Measurements from ENCODE around the gene FBXL5. TPM values are rescaled to one million over a fixed set of nuclear protein-coding genes. Genes with fewer than 3 reads are reported as not detected.

FBXL5 gene
- total and polyA plus RNA-seq, 9 of the 15 experiments (the other 6 are each of a cell fraction or from before 2014, with no cell fraction given): 6.0 to 35.2 (median 22.1) TPM

- ATAC-seq (no peak), FAIRE-seq (no peak), DNase-seq (ENCODE audit: extremely low read depth in 1 of 4, low spot score in 3 of 4) (no peak)
- Histone ChIP-seq H3K79me2 (ENCODE audit: control insufficient read depth, insufficient read depth, low read length) (peaks cover 11% of the 10 kb centered on the region), H4K20me1 (replicated peaks; ENCODE audit: control insufficient read depth, insufficient read depth, low read length) (no peaks in the 10 kb centered on the region), H3K9ac (ENCODE audit: insufficient read depth in 1 of 2, low read depth in 2 of 2, low read length in 2 of 2) (no peak overlapping the region), H3K4me1 (replicated peaks in 1 of 2; ENCODE audit: control insufficient read depth in 2 of 2, insufficient read depth in 2 of 2, low read length in 2 of 2) (peaks cover 2 to 13% of the 10 kb centered on the region in 2 experiments; a peak in 3 of 5 replicates), H3K4me2 (ENCODE audit: insufficient read depth, low read length) (no peak overlapping the region), H3K4me3 (no peak overlapping the region), H3K27ac (ENCODE audit: extremely low read depth, low read depth, low read length) (no peak overlapping the region), H3K9me3 (replicated peaks; ENCODE audit: control insufficient read depth, insufficient read depth, low read depth, low read length) (0 out of 2 replicates have a peak, but pooled peaks cover 3% of the 10 kb centered on the region), H3K27me3 (ENCODE audit: control insufficient read depth in 2 of 2, insufficient read depth in 2 of 2, low read length in 2 of 2) (no peaks in the 10 kb centered on the region), H3K36me3 (ENCODE audit: control insufficient read depth, insufficient read depth, low read length) (peaks cover 7% of the 10 kb centered on the region; the same call in 1 of the 3 replicates), H2AFZ (ENCODE audit: low read depth, low read length) (no peak overlapping the region), H3K9me1 (ENCODE audit: control insufficient read depth, insufficient read depth, low read length) (no peaks in the 10 kb centered on the region)
- ChIA-PET POLR2A (interaction anchor here (1.4 kb wide), 1 partner anchor 13 kb away, joined by 4 read pairs; no protein-coding TSS in a partner anchor), CTCF (ENCODE audit: low intra/inter-chr PET ratio) (no interaction called here)
- BruUV-seq (replicated peaks): no TSS peak
- in situ Hi-C loops (cut with MboI) (loop anchor here (25.0 kb wide), 1 partner anchor 646 kb away; the partner anchor contains the start of gene CPEB2), intact Hi-C loops (cut with micrococcal nuclease) (loop anchor here (10.0 kb wide), 2 partner anchors 424 to 654 kb away; partner anchors contain the start of gene CPEB2)
- WGBS (ENCODE audit: insufficient coverage, low coverage, missing lambda C conversion rate): 52% methylated on average over 2 of the region's 2 CpGs
- TF ChIP-seq SMAD3 (CRISPR knock-in tag; conservative IDR thresholded peaks at IDR 0.05): no peak
- no peak for TF ChIP-seq SLC30A9 (CRISPR knock-in tag; IDR thresholded peaks at IDR 0.05)
- TF ChIP-seq NCOA2 (IDR thresholded peaks at IDR 0.05; ENCODE audit: partially characterized antibody in 2 of 2): no peak
- no peak for TF ChIP-seq CCAR2 (IDR thresholded peaks at IDR 0.05; ENCODE audit: low read depth, low read length)
- no peak for TF ChIP-seq EWSR1 (IDR thresholded peaks at IDR 0.05; ENCODE audit: borderline replicate concordance, low read depth, partially characterized antibody)
- no peak for TF ChIP-seq ZNF764 (CRISPR knock-in tag; IDR thresholded peaks at IDR 0.05; ENCODE audit: low read depth)
- TF ChIP-seq JUNB (CRISPR knock-in tag; conservative IDR thresholded peaks at IDR 0.05): no peak
- TF ChIP-seq, protein P1, sequence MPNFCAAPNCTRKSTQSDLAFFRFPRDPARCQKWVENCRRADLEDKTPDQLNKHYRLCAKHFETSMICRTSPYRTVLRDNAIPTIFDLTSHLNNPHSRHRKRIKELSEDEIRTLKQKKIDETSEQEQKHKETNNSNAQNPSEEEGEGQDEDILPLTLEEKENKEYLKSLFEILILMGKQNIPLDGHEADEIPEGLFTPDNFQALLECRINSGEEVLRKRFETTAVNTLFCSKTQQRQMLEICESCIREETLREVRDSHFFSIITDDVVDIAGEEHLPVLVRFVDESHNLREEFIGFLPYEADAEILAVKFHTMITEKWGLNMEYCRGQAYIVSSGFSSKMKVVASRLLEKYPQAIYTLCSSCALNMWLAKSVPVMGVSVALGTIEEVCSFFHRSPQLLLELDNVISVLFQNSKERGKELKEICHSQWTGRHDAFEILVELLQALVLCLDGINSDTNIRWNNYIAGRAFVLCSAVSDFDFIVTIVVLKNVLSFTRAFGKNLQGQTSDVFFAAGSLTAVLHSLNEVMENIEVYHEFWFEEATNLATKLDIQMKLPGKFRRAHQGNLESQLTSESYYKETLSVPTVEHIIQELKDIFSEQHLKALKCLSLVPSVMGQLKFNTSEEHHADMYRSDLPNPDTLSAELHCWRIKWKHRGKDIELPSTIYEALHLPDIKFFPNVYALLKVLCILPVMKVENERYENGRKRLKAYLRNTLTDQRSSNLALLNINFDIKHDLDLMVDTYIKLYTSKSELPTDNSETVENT (CRISPR knock-in tag; IDR thresholded peaks at IDR 0.05): no peak
- TF ChIP-seq, protein P2, sequence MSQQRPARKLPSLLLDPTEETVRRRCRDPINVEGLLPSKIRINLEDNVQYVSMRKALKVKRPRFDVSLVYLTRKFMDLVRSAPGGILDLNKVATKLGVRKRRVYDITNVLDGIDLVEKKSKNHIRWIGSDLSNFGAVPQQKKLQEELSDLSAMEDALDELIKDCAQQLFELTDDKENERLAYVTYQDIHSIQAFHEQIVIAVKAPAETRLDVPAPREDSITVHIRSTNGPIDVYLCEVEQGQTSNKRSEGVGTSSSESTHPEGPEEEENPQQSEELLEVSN (IDR thresholded peaks at IDR 0.05; ENCODE audit: borderline replicate concordance in 1 of 2, extremely low read depth in 1 of 2, insufficient read depth in 1 of 2, insufficient read length in 1 of 2, low read depth in 1 of 2, low read length in 1 of 2, poor library complexity in 1 of 2, severe bottlenecking in 1 of 2): no peak
- TF ChIP-seq MIER1 (IDR thresholded peaks at IDR 0.05; ENCODE audit: low read depth): no peak
- no peak for TF ChIP-seq ZNF639 (CRISPR knock-in tag; conservative IDR thresholded peaks at IDR 0.05 in 1 of 2, IDR thresholded peaks at IDR 0.05 in 1 of 2)
- TF ChIP-seq FUS (optimal IDR thresholded peaks at IDR 0.05; ENCODE audit: low read depth, low read length): no peak
- no peak for TF ChIP-seq PRPF4 (IDR thresholded peaks at IDR 0.05; ENCODE audit: insufficient read depth, low read depth, low read length, poor library complexity, severe bottlenecking)
- no peak for TF ChIP-seq MLX (CRISPR knock-in tag; conservative IDR thresholded peaks at IDR 0.05)
- no peak for TF ChIP-seq ZNF77 (CRISPR knock-in tag; IDR thresholded peaks at IDR 0.05)
Observed at GRCh38 chr4:15658781-15659180, 3.6 kb upstream of the FBXL5 start.
